ENCODE results near the gene PAPLN.

Gene PAPLN

DNA sequence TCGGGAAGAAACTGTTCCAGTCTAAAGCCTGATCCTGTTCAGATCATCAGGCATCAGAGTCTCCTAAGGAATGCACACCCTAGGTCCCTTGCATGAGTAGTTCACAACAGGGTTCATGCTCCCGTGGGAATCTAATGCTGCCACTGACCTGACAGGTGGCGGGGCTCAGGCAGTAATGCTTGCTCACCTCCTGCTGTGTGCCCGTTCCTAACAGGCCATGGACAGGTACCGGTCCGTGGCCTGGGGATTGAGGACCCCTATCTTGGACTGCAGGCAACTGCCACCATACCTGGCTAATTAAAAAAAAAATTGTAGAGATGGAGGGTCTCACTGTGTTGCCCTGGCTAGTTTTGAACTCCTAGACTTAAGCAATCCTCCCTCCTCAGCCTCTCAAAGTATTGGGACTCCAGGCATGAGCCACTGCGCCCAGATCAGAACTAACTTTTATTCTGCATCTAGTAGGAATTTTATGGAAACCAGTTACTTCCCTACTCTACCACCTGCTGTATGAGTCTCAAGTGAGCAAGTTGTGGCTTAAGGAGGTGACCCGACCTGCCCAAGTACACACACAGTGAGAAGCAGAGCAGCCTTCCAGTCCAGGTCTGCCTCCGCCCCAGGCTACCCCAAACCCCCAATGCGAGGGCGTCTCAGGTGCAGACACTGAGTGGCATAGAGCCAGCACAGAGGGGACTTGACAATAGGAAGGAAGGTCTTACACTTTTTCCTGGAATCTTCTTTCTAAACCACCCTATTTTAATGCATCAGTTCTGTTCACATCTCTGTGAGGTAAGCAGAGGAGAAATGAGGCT is 2.5 kb upstream of the PAPLN start:
- H3K4me3 ChIP-seq (ENCODE audit: low read length, poor library complexity, severe bottlenecking): no peak overlapping the region
- H2AFZ ChIP-seq (ENCODE audit: low read length): no peak overlapping the region
- no peaks in the 10 kb centered on the region for H3K4me1 ChIP-seq (ENCODE audit: insufficient read depth, low read length, poor library complexity, severe bottlenecking)
- H3F3A ChIP-seq (ENCODE audit: low read depth): no peaks in the 10 kb centered on the region
- H3K4me2 ChIP-seq (ENCODE audit: low read depth, low read length, poor library complexity, severe bottlenecking): no peak overlapping the region
- no peaks in the 10 kb centered on the region for H3K9me3 ChIP-seq (ENCODE audit: insufficient read depth, low read depth, low read length)
- no peak overlapping the region for H3K9ac ChIP-seq (ENCODE audit: low read depth, low read length, poor library complexity, severe bottlenecking)
- no peaks in the 10 kb centered on the region for H3K9me2 ChIP-seq (replicated peaks; ENCODE audit: low read depth, low read length)
- H4K20me1 ChIP-seq (ENCODE audit: insufficient read depth, low read length, poor library complexity, severe bottlenecking): no peaks in the 10 kb centered on the region
- H3K36me3 ChIP-seq (ENCODE audit: insufficient read depth, low read length): no peaks in the 10 kb centered on the region
- TF ChIP-seq, protein P1, sequence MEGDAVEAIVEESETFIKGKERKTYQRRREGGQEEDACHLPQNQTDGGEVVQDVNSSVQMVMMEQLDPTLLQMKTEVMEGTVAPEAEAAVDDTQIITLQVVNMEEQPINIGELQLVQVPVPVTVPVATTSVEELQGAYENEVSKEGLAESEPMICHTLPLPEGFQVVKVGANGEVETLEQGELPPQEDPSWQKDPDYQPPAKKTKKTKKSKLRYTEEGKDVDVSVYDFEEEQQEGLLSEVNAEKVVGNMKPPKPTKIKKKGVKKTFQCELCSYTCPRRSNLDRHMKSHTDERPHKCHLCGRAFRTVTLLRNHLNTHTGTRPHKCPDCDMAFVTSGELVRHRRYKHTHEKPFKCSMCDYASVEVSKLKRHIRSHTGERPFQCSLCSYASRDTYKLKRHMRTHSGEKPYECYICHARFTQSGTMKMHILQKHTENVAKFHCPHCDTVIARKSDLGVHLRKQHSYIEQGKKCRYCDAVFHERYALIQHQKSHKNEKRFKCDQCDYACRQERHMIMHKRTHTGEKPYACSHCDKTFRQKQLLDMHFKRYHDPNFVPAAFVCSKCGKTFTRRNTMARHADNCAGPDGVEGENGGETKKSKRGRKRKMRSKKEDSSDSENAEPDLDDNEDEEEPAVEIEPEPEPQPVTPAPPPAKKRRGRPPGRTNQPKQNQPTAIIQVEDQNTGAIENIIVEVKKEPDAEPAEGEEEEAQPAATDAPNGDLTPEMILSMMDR (conservative IDR thresholded peaks at IDR 0.05; ENCODE audit: low read length): no peak
- no peak for TF ChIP-seq EZH2phosphoT487 (IDR thresholded peaks at IDR 0.05; ENCODE audit: borderline replicate concordance)
- H3K79me2 ChIP-seq (ENCODE audit: insufficient read depth, low read length): no peaks in the 10 kb centered on the region
- H3K27me3 ChIP-seq (ENCODE audit: insufficient read depth, low read length, poor library complexity, severe bottlenecking): no peaks in the 10 kb centered on the region

DNA sequence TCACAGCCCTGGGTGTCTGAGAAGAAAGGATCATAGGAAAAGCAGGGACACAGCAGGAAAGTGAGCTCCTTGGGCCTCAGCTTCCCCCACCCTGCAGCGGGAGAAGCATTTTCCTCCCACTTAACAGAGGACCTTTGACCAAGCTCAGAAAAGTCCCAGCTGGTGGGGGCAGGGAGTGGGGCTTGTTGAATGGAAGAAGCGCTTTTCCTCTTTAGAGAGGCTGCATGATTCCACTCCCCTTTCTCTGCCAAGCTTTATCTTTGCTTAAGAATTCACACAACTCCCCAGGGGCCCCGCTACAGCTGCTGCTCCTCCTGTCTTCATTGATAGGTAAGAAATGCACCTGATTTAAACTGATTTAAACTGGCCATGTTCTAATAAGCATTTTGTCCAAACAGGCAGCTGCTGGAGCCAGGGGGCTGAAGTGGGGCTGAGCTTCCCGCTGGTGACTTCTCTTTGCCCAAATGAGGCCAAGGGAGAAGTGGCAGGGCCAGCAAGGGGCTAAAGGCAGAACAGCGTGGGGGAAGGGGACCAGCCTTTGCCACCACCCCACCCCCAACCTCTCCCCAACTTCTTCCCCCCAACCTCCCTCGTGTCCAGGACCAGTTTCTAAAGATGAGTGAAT is 1.7 kb upstream of the PAPLN start:
- TF ChIP-seq, protein P1 (conservative IDR thresholded peaks at IDR 0.05; ENCODE audit: low read length): no peak
- no peak for TF ChIP-seq EZH2phosphoT487 (IDR thresholded peaks at IDR 0.05; ENCODE audit: borderline replicate concordance)
- Histone ChIP-seq H3K9me2 (replicated peaks; ENCODE audit: low read depth, low read length) (no peaks in the 10 kb centered on the region), H3F3A (ENCODE audit: low read depth) (no peaks in the 10 kb centered on the region), H3K9ac (ENCODE audit: low read depth, low read length, poor library complexity, severe bottlenecking) (no peak overlapping the region), H3K79me2 (ENCODE audit: insufficient read depth, low read length) (no peaks in the 10 kb centered on the region), H3K9me3 (ENCODE audit: insufficient read depth, low read depth, low read length) (no peaks in the 10 kb centered on the region), H3K4me1 (ENCODE audit: insufficient read depth, low read length, poor library complexity, severe bottlenecking) (peaks cover 2% of the 10 kb centered on the region), H3K27me3 (ENCODE audit: insufficient read depth, low read length, poor library complexity, severe bottlenecking) (no peaks in the 10 kb centered on the region), H3K4me3 (ENCODE audit: low read length, poor library complexity, severe bottlenecking) (no peak overlapping the region), H3K4me2 (ENCODE audit: low read depth, low read length, poor library complexity, severe bottlenecking) (no peak overlapping the region), H3K36me3 (ENCODE audit: insufficient read depth, low read length) (no peaks in the 10 kb centered on the region), H2AFZ (ENCODE audit: low read length) (no peak overlapping the region), H4K20me1 (ENCODE audit: insufficient read depth, low read length, poor library complexity, severe bottlenecking) (no peaks in the 10 kb centered on the region)

DNA sequence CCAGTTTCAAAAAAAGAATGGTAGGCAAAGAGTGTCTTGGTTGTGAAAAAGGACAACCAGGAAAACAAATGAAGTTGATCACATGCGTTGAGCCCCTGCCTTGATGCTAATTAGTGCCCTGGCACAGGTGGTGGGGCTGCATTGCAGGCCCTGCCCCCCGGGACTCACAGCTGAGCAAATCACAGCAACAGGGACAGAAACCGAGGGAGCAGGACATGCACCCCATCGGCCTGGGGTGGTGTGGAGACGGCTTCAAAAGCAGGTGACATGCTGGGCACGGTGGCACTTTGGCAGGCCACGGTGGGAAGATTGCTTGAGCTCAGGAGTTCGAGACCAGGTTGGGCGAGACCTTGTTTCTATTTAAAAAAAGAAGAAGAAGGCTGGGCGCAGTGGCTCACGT is 1.1 kb upstream of the PAPLN start:
- no peak overlapping the region for H3K4me2 ChIP-seq (ENCODE audit: low read depth, low read length, poor library complexity, severe bottlenecking)
- H4K20me1 ChIP-seq (ENCODE audit: insufficient read depth, low read length, poor library complexity, severe bottlenecking): no peaks in the 10 kb centered on the region
- H3K9me2 ChIP-seq (replicated peaks; ENCODE audit: low read depth, low read length): no peaks in the 10 kb centered on the region
- no peak overlapping the region for H3K9ac ChIP-seq (ENCODE audit: low read depth, low read length, poor library complexity, severe bottlenecking)
- H3K79me2 ChIP-seq (ENCODE audit: insufficient read depth, low read length): no peaks in the 10 kb centered on the region
- no peaks in the 10 kb centered on the region for H3F3A ChIP-seq (ENCODE audit: low read depth)
- no peaks in the 10 kb centered on the region for H3K27me3 ChIP-seq (ENCODE audit: insufficient read depth, low read length, poor library complexity, severe bottlenecking)
- no peaks in the 10 kb centered on the region for H3K9me3 ChIP-seq (ENCODE audit: insufficient read depth, low read depth, low read length)
- H3K4me3 ChIP-seq (ENCODE audit: low read length, poor library complexity, severe bottlenecking): no peak overlapping the region
- TF ChIP-seq, protein P1 (conservative IDR thresholded peaks at IDR 0.05; ENCODE audit: low read length): no peak
- no peak for TF ChIP-seq EZH2phosphoT487 (IDR thresholded peaks at IDR 0.05; ENCODE audit: borderline replicate concordance)
- H3K4me1 ChIP-seq (ENCODE audit: insufficient read depth, low read length, poor library complexity, severe bottlenecking): peaks cover 7% of the 10 kb centered on the region
- H2AFZ ChIP-seq (ENCODE audit: low read length): no peak overlapping the region
- no peaks in the 10 kb centered on the region for H3K36me3 ChIP-seq (ENCODE audit: insufficient read depth, low read length)
